Measurements from ENCODE around the gene TAS2R41.

TAS2R41 gene

GRCh38 chr7:143448429-143448828 is 29.2 kb upstream of the TAS2R41 start:
- Mint-ChIP-seq H3K36me3 (ENCODE audit: low read depth) (no peaks in the 10 kb centered on the region), H3K27ac (no peak overlapping the region), H3K4me3 (no peak overlapping the region), H3K9me3 (no peaks in the 10 kb centered on the region), H3K27me3 (ENCODE audit: low read depth) (peaks cover 2% of the 10 kb centered on the region), H3K4me1 (ENCODE audit: low read depth) (no peaks in the 10 kb centered on the region)
- DNase-seq (ENCODE audit: low spot score), result no peak

- Mint-ChIP-seq H3K27me3 (ENCODE audit: low read depth) (peaks cover 2% of the 10 kb centered on the region), H3K27ac (no peak overlapping the region), H3K9me3 (no peaks in the 10 kb centered on the region), H3K4me3 (no peak overlapping the region), H3K36me3 (ENCODE audit: low read depth) (no peaks in the 10 kb centered on the region), H3K4me1 (ENCODE audit: low read depth) (no peaks in the 10 kb centered on the region)
- DNase-seq (ENCODE audit: low spot score), result no peak
Measured at GRCh38 chr7:143449793-143450192, 27.9 kb upstream of the TAS2R41 start.

- Mint-ChIP-seq H3K4me1 (ENCODE audit: low read depth) (no peaks in the 10 kb centered on the region), H3K4me3 (no peak overlapping the region), H3K9me3 (no peaks in the 10 kb centered on the region), H3K27me3 (ENCODE audit: low read depth) (peaks cover 2% of the 10 kb centered on the region), H3K36me3 (ENCODE audit: low read depth) (no peaks in the 10 kb centered on the region), H3K27ac (no peak overlapping the region)
- DNase-seq (ENCODE audit: low spot score), result no peak
Measured at GRCh38 chr7:143451122-143451521, 26.6 kb upstream of the TAS2R41 start.

- Mint-ChIP-seq H3K4me1 (ENCODE audit: low read depth) (no peaks in the 10 kb centered on the region), H3K9me3 (no peaks in the 10 kb centered on the region), H3K27ac (no peak overlapping the region), H3K4me3 (no peak overlapping the region), H3K36me3 (ENCODE audit: low read depth) (no peaks in the 10 kb centered on the region), H3K27me3 (ENCODE audit: low read depth) (peaks cover 2% of the 10 kb centered on the region)
- no peak for DNase-seq (ENCODE audit: low spot score)
Measured at GRCh38 chr7:143451746-143452145, 25.9 kb upstream of the TAS2R41 start.

- Mint-ChIP-seq H3K27me3 (ENCODE audit: low read depth) (peaks cover 4% of the 10 kb centered on the region), H3K4me3 (no peak overlapping the region), H3K27ac (no peak overlapping the region), H3K36me3 (ENCODE audit: low read depth) (no peaks in the 10 kb centered on the region), H3K4me1 (ENCODE audit: low read depth) (no peaks in the 10 kb centered on the region), H3K9me3 (no peaks in the 10 kb centered on the region)
- DNase-seq (ENCODE audit: low spot score), result no peak
Measured at GRCh38 chr7:143452495-143452894, 25.2 kb upstream of the TAS2R41 start.

- H3K27me3 Mint-ChIP-seq (ENCODE audit: low read depth), result peaks cover 6% of the 10 kb centered on the region
- no peaks in the 10 kb centered on the region for H3K4me1 Mint-ChIP-seq (ENCODE audit: low read depth)
- no peaks in the 10 kb centered on the region for H3K9me3 Mint-ChIP-seq
- no peaks in the 10 kb centered on the region for H3K36me3 Mint-ChIP-seq (ENCODE audit: low read depth)
- no peak overlapping the region for H3K4me3 Mint-ChIP-seq
- no peak for DNase-seq (ENCODE audit: low spot score)
- H3K27ac Mint-ChIP-seq, result no peak overlapping the region
Measured at GRCh38 chr7:143454091-143454680, 23.5 kb upstream of the TAS2R41 start.

GRCh38 chr7:143455491-143455890 is 22.2 kb upstream of the TAS2R41 start:
- H3K9me3 Mint-ChIP-seq, result no peaks in the 10 kb centered on the region
- DNase-seq (ENCODE audit: low spot score), result no peak
- peaks cover 6% of the 10 kb centered on the region for H3K27me3 Mint-ChIP-seq (ENCODE audit: low read depth)
- H3K4me1 Mint-ChIP-seq (ENCODE audit: low read depth), result no peaks in the 10 kb centered on the region
- no peaks in the 10 kb centered on the region for H3K36me3 Mint-ChIP-seq (ENCODE audit: low read depth)
- H3K27ac Mint-ChIP-seq, result no peak overlapping the region
- H3K4me3 Mint-ChIP-seq, result no peak overlapping the region

GRCh38 chr7:143455942-143456341 is 21.7 kb upstream of the TAS2R41 start:
- H3K4me1 Mint-ChIP-seq (ENCODE audit: low read depth), result no peaks in the 10 kb centered on the region
- no peak overlapping the region for H3K27ac Mint-ChIP-seq
- H3K27me3 Mint-ChIP-seq (ENCODE audit: low read depth), result peaks cover 6% of the 10 kb centered on the region
- no peaks in the 10 kb centered on the region for H3K9me3 Mint-ChIP-seq
- H3K36me3 Mint-ChIP-seq (ENCODE audit: low read depth), result no peaks in the 10 kb centered on the region
- DNase-seq (ENCODE audit: low spot score), result no peak
- H3K4me3 Mint-ChIP-seq, result no peak overlapping the region

GRCh38 chr7:143456992-143457793 is 20.5 kb upstream of the TAS2R41 start:
- no peak for DNase-seq (ENCODE audit: low spot score)
- Mint-ChIP-seq H3K36me3 (ENCODE audit: low read depth) (no peaks in the 10 kb centered on the region), H3K4me1 (ENCODE audit: low read depth) (no peaks in the 10 kb centered on the region), H3K9me3 (no peaks in the 10 kb centered on the region), H3K27me3 (ENCODE audit: low read depth) (peaks cover 6% of the 10 kb centered on the region), H3K27ac (no peak overlapping the region), H3K4me3 (no peak overlapping the region)

GRCh38 chr7:143458263-143458662 is 19.4 kb upstream of the TAS2R41 start:
- H3K27ac Mint-ChIP-seq, result no peak overlapping the region
- DNase-seq (ENCODE audit: low spot score), result no peak
- H3K4me3 Mint-ChIP-seq, result no peak overlapping the region
- H3K9me3 Mint-ChIP-seq, result no peaks in the 10 kb centered on the region
- no peaks in the 10 kb centered on the region for H3K4me1 Mint-ChIP-seq (ENCODE audit: low read depth)
- peaks cover 4% of the 10 kb centered on the region for H3K27me3 Mint-ChIP-seq (ENCODE audit: low read depth)
- H3K36me3 Mint-ChIP-seq (ENCODE audit: low read depth), result no peaks in the 10 kb centered on the region

- no peak overlapping the region for H3K4me3 Mint-ChIP-seq
- no peaks in the 10 kb centered on the region for H3K36me3 Mint-ChIP-seq (ENCODE audit: low read depth)
- H3K9me3 Mint-ChIP-seq, result no peaks in the 10 kb centered on the region
- H3K4me1 Mint-ChIP-seq (ENCODE audit: low read depth), result no peaks in the 10 kb centered on the region
- H3K27ac Mint-ChIP-seq, result no peak overlapping the region
- peaks cover 4% of the 10 kb centered on the region for H3K27me3 Mint-ChIP-seq (ENCODE audit: low read depth)
- no peak for DNase-seq (ENCODE audit: low spot score)
Measured at GRCh38 chr7:143458681-143459080, 19.0 kb upstream of the TAS2R41 start.

- H3K4me3 Mint-ChIP-seq, result no peak overlapping the region
- no peaks in the 10 kb centered on the region for H3K36me3 Mint-ChIP-seq (ENCODE audit: low read depth)
- H3K4me1 Mint-ChIP-seq (ENCODE audit: low read depth), result no peaks in the 10 kb centered on the region
- DNase-seq (ENCODE audit: low spot score), result no peak
- no peaks in the 10 kb centered on the region for H3K9me3 Mint-ChIP-seq
- H3K27ac Mint-ChIP-seq, result no peak overlapping the region
- peaks cover 4% of the 10 kb centered on the region for H3K27me3 Mint-ChIP-seq (ENCODE audit: low read depth)
Measured at GRCh38 chr7:143459359-143459758, 18.3 kb upstream of the TAS2R41 start.

GRCh38 chr7:143460271-143460979 is 17.2 kb upstream of the TAS2R41 start:
- no peaks in the 10 kb centered on the region for H3K36me3 Mint-ChIP-seq (ENCODE audit: low read depth)
- DNase-seq (ENCODE audit: low spot score), result no peak
- peaks cover 4% of the 10 kb centered on the region for H3K27me3 Mint-ChIP-seq (ENCODE audit: low read depth)
- H3K9me3 Mint-ChIP-seq, result no peaks in the 10 kb centered on the region
- no peak overlapping the region for H3K27ac Mint-ChIP-seq
- no peak overlapping the region for H3K4me3 Mint-ChIP-seq
- no peaks in the 10 kb centered on the region for H3K4me1 Mint-ChIP-seq (ENCODE audit: low read depth)

GRCh38 chr7:143462045-143462444 is 15.6 kb upstream of the TAS2R41 start:
- Mint-ChIP-seq H3K4me3 (no peak overlapping the region), H3K4me1 (ENCODE audit: low read depth) (no peaks in the 10 kb centered on the region), H3K27ac (no peak overlapping the region), H3K9me3 (no peaks in the 10 kb centered on the region), H3K36me3 (ENCODE audit: low read depth) (no peaks in the 10 kb centered on the region), H3K27me3 (ENCODE audit: low read depth) (peaks cover 4% of the 10 kb centered on the region)
- no peak for DNase-seq (ENCODE audit: low spot score)
